Panc1 (cell line): Measurements from ENCODE around the gene PPCS. TPM values are rescaled to one million over a fixed set of nuclear protein-coding genes. Genes with fewer than 3 reads are reported as not detected.

Experiments
- ATAC-seq: fragments of 200-7000 bp; cut with Tn5 transposase; 2 replicates; pipeline ENCODE4 v1.9.1; 2020; ENCODE audit warnings: mild to moderate bottlenecking, moderate library complexity
- BruUV-seq: library from RNA; stranded (reverse); fragments of 400-500 nt; replicated peaks from 2 replicates; lab custom pipeline; 2021; lab: Mats Ljungman, UMichigan
- CTCF ChIA-PET: fragments of 300-600 bp; sonication (Branson Sonifier 250); formaldehyde crosslinking; loops from one replicate; lab custom pipeline; 2022; ENCODE audit warnings: antibody characterized with exemption; lab: Charles Lee
- POLR2A ChIA-PET: fragments of 300-600 bp; sonication (Branson Sonifier 250); formaldehyde crosslinking; loops from one replicate; lab custom pipeline; 2022; ENCODE audit warnings: antibody characterized with exemption; lab: Charles Lee
- DNase-seq: peaks from one replicate; pipeline ENCODE4 v3.0.0-alpha.2; 2010; ENCODE audit warnings: low read depth, low spot score
- H3K27ac ChIP-seq: 2 replicates; pipeline ENCODE4 v1.5.1; 2011; ENCODE audit warnings: mild to moderate bottlenecking, low read length, inconsistent platforms
- H3K27me3 ChIP-seq: fragments of 200-500 bp; sonication (Bioruptor generic); 2 replicates; pipeline ENCODE4 v1.6.0; 2014; ENCODE audit warnings: low read length, inconsistent platforms; ENCODE audit not compliant: control insufficient read depth, insufficient read depth
- H3K36me3 ChIP-seq: fragments of 200-500 bp; sonication (Bioruptor generic); 2 replicates; pipeline ENCODE4 v1.5.1; 2014; ENCODE audit warnings: inconsistent platforms, mild to moderate bottlenecking, low read length, moderate library complexity; ENCODE audit not compliant: control insufficient read depth, insufficient read depth
- H3K4me1 ChIP-seq: 2 replicates; pipeline ENCODE4 v1.5.1; 2011; ENCODE audit warnings: inconsistent platforms, mild to moderate bottlenecking, low read length, moderate library complexity; ENCODE audit not compliant: control insufficient read depth, insufficient read depth
- H3K4me3 ChIP-seq, 2 experiments: 2 replicates each; pipeline ENCODE4 v1.5.1; 2011 to 2012; ENCODE audit warnings: low read depth in 2 of 2, low read length in 2 of 2, mild to moderate bottlenecking in 2 of 2, inconsistent platforms in 1 of 2, moderate library complexity in 1 of 2
- H3K9me3 ChIP-seq: fragments of 200-500 bp; sonication (Bioruptor generic); 2 replicates; pipeline ENCODE4 v1.5.1; 2014; ENCODE audit warnings: low read depth, mild to moderate bottlenecking, inconsistent platforms, low read length, moderate library complexity; ENCODE audit not compliant: control insufficient read depth, insufficient read depth
- POLR2AphosphoS5 ChIP-seq: IDR thresholded peaks from 2 replicates; pipeline ENCODE4 v1.6.1; 2012; ENCODE audit warnings: mild to moderate bottlenecking, low read depth, low read length, moderate library complexity
- REST ChIP-seq, 2 experiments: IDR thresholded peaks; 2 replicates each; pipeline ENCODE4 v1.6.1; 2011 to 2012; ENCODE audit warnings: low read depth in 2 of 2, control low read depth in 1 of 2, low read length in 1 of 2, mild to moderate bottlenecking in 1 of 2, moderate library complexity in 1 of 2; ENCODE audit not compliant: insufficient read depth in 1 of 2
- SIN3A ChIP-seq: IDR thresholded peaks from 2 replicates; pipeline ENCODE4 v1.6.1; 2012; ENCODE audit warnings: low read depth, mild to moderate bottlenecking, low read length, moderate library complexity, borderline replicate concordance; ENCODE audit not compliant: insufficient read depth
- TCF7L2 ChIP-seq: IDR thresholded peaks from 2 replicates; pipeline ENCODE4 v1.6.1; 2011; ENCODE audit warnings: mild to moderate bottlenecking, low read depth, low read length, inconsistent platforms
- in situ Hi-C: cut with HindIII; loops from 2 replicates; pipeline ENCODE4 v1.10.0; 2016; ENCODE audit warnings: low sequenced_read_pairs, low pct_unique_long_range_greater_than_20kb
- intact Hi-C: fragments of 100-400 bp; cut with micrococcal nuclease; formaldehyde crosslinking; loops from one replicate; pipeline ENCODE4 v1.10.0; 2022; ENCODE audit not compliant: unreplicated experiment
- total RNA-seq: library from RNA; stranded (reverse); gene quantifications from one replicate; pipeline ENCODE4 v1.2.1, GENCODE V29; 2021; ENCODE audit not compliant: unreplicated experiment
- TF ChIP-seq, protein P1 (sequence below): fragments of 450-650 bp; IDR thresholded peaks from 2 replicates; pipeline ENCODE4 v1.5.1; 2017; ENCODE audit warnings: mild to moderate bottlenecking

Gene PPCS
- total RNA-seq, 1 experiment from 2014 or later, result 72.7 TPM

DNA sequence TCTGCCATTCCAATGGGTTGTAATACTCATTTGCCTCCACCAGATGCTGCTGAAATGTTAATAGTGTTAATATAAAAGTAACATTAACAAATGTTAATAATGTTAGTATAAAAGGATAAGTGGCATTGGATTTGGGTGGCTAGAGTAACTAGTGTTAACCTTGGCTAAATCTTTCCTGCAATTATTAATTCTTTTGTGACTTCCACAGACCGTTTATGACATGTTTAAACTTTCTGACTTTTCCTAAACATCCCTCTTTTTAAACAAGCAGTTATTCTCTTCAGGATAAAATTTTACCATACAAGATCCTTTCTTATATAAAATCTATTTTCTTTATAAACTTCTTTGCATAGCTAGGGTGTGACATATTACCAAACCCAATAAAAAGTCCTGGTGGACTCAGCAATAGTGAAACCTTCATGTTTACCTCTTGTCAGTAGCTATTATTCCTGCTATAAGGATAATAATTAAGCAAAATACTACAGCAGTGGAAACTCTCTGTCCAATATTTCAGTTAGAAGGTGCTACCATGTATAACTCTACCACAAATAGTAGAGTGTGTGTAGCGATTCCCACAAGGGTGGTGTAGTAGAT, 48.3 kb downstream of the PPCS start:
- ATAC-seq (no peak), DNase-seq (no peak)
- POLR2A ChIA-PET, result no interaction called here
- TF ChIP-seq POLR2AphosphoS5, result no peak
- TF ChIP-seq, protein P1, sequence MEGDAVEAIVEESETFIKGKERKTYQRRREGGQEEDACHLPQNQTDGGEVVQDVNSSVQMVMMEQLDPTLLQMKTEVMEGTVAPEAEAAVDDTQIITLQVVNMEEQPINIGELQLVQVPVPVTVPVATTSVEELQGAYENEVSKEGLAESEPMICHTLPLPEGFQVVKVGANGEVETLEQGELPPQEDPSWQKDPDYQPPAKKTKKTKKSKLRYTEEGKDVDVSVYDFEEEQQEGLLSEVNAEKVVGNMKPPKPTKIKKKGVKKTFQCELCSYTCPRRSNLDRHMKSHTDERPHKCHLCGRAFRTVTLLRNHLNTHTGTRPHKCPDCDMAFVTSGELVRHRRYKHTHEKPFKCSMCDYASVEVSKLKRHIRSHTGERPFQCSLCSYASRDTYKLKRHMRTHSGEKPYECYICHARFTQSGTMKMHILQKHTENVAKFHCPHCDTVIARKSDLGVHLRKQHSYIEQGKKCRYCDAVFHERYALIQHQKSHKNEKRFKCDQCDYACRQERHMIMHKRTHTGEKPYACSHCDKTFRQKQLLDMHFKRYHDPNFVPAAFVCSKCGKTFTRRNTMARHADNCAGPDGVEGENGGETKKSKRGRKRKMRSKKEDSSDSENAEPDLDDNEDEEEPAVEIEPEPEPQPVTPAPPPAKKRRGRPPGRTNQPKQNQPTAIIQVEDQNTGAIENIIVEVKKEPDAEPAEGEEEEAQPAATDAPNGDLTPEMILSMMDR, result no peak
- TF ChIP-seq REST (IDR thresholded peaks at IDR 0.05; ENCODE audit: insufficient read depth in 1 of 2, low read depth in 2 of 2, low read length in 1 of 2), result no peak
- no peak overlapping the region for H3K27ac ChIP-seq
- intact Hi-C loops (no loop called here), in situ Hi-C loops (no loop called here)
- no peaks in the 10 kb centered on the region for H3K27me3 ChIP-seq
- no TSS peak for BruUV-seq
- H3K9me3 ChIP-seq, result peaks cover 46% of the 10 kb centered on the region
- H3K4me3 ChIP-seq, result no peak overlapping the region
- H3K36me3 ChIP-seq, result no peaks in the 10 kb centered on the region
- CTCF ChIA-PET, result no interaction called here
- no peaks in the 10 kb centered on the region for H3K4me1 ChIP-seq

DNA sequence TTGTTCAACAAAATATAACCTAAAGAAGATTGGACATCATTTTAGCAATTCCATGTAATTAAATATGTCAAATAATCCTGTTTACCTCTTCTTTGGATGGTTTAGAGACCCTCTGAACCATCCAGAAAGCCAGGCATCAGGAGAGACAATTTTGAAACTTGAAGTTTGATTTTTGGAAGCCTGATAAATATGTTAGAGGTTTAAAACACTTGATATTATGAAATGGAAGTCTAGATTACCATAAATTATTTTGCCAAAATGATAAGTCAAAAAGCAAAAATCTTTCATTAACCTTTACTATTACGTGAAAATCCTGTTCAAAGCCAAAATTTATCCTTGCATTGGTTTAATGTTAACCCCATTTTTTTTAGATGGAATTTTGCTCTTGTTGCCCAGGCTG, 50.2 kb downstream of the PPCS start:
- TF ChIP-seq, protein P1, result no peak
- no peak for TF ChIP-seq REST (IDR thresholded peaks at IDR 0.05; ENCODE audit: insufficient read depth in 1 of 2, low read depth in 2 of 2, low read length in 1 of 2)
- no peak for TF ChIP-seq POLR2AphosphoS5
- no peak for TF ChIP-seq SIN3A
- TF ChIP-seq TCF7L2, result no peak

More for the DNA sequence above, 50.2 kb downstream of the PPCS start:
- ATAC-seq (no peak), DNase-seq (no peak)
- in situ Hi-C loops (no loop called here), intact Hi-C loops (no loop called here)
- Histone ChIP-seq H3K27me3 (no peaks in the 10 kb centered on the region), H3K36me3 (no peaks in the 10 kb centered on the region), H3K27ac (no peak overlapping the region), H3K4me1 (no peaks in the 10 kb centered on the region), H3K4me3 (no peak overlapping the region), H3K9me3 (peaks cover 46% of the 10 kb centered on the region)
- BruUV-seq, result no TSS peak
- POLR2A ChIA-PET, result interaction anchor here (0.5 to 0.6 kb wide), 2 partner anchors 264 to 577 kb away, joined by 4 to 5 read pairs; no protein-coding TSS in a partner anchor
- CTCF ChIA-PET, result no interaction called here
